Testis (tissue), 2 donors: ENCODE results near the gene UBA1.

Experiments
- POLR2A ChIP-seq: fragments of 450-650 bp; IDR thresholded peaks from one replicate; pipeline ENCODE4 v1.6.1; 2017; ENCODE audit warnings: antibody characterized with exemption, mild to moderate bottlenecking, moderate library complexity
- TF ChIP-seq, protein P1 (sequence below), 3 experiments: fragments of 450-650 bp in 2 of 3; fragments of 200-600 bp in 1 of 3; sonication (generic) in 1 of 3; IDR thresholded peaks; one replicate each; pipeline ENCODE4 v1.5.1; 2016 to 2019; ENCODE audit warnings: antibody characterized with exemption in 3 of 3, mild to moderate bottlenecking in 2 of 3, moderate library complexity in 1 of 3

DNA sequence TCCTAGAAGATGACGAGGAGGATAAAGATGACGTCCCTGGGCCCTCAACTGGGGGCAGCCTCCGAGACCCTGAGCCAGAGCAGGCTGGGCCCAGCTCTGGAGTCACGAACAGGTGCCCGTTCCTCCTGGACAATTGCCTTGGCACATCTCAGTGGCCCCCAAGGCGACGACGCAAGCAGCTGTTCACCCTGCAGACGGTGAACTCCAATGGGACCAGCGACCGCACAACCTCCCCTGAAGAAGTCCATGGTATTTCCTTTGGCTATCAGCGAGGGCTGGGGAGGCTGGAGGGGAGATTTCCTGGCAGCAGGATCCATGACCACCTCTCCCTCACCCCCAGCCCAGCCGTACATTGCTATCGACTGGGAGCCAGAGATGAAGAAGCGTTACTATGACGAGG is 51.0 kb downstream of the UBA1 start:
- TF ChIP-seq, protein P1, sequence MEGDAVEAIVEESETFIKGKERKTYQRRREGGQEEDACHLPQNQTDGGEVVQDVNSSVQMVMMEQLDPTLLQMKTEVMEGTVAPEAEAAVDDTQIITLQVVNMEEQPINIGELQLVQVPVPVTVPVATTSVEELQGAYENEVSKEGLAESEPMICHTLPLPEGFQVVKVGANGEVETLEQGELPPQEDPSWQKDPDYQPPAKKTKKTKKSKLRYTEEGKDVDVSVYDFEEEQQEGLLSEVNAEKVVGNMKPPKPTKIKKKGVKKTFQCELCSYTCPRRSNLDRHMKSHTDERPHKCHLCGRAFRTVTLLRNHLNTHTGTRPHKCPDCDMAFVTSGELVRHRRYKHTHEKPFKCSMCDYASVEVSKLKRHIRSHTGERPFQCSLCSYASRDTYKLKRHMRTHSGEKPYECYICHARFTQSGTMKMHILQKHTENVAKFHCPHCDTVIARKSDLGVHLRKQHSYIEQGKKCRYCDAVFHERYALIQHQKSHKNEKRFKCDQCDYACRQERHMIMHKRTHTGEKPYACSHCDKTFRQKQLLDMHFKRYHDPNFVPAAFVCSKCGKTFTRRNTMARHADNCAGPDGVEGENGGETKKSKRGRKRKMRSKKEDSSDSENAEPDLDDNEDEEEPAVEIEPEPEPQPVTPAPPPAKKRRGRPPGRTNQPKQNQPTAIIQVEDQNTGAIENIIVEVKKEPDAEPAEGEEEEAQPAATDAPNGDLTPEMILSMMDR (IDR thresholded peaks at IDR 0.05) = no peak
- no peak for TF ChIP-seq POLR2A
